Stimulated activated CD4-positive, alpha-beta T cell treated with anti-CD3 and anti-CD28 coated beads, TNF-alpha, amount 100 ng/mL, for 4 hours (primary cell): ENCODE data around the gene CDKL4.
"Not testable (repeated sequence)": the region's sequence is repeated elsewhere in the genome, so short reads cannot be mapped to it uniquely, and the experiment has no call there.

Experiments used
- DNase-seq, 3 experiments: peaks; one replicate each; pipeline ENCODE4 v3.0.0-alpha.2; 2020; ENCODE audit warnings: low read depth in 3 of 3

Gene CDKL4

DNA sequence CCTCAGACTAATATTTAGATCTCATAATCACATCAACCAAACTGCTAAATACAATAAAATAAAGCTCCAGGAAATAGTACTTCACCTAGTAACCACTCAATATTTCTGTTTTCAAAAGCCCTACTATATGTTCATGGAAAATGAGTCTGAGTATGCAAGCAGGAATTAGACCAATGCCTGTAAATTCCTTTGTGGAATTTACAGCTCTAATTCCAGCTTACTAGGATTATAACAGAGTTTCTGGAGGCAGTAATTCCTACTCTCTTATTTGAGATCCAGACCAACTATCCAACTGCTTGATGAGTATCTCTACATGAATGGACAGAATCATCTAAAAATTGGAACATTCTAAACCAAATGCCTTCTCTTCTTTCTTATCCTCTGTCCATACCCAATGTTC lies 11.6 kb downstream of the CDKL4 start:
- DNase-seq, result no peak

DNA sequence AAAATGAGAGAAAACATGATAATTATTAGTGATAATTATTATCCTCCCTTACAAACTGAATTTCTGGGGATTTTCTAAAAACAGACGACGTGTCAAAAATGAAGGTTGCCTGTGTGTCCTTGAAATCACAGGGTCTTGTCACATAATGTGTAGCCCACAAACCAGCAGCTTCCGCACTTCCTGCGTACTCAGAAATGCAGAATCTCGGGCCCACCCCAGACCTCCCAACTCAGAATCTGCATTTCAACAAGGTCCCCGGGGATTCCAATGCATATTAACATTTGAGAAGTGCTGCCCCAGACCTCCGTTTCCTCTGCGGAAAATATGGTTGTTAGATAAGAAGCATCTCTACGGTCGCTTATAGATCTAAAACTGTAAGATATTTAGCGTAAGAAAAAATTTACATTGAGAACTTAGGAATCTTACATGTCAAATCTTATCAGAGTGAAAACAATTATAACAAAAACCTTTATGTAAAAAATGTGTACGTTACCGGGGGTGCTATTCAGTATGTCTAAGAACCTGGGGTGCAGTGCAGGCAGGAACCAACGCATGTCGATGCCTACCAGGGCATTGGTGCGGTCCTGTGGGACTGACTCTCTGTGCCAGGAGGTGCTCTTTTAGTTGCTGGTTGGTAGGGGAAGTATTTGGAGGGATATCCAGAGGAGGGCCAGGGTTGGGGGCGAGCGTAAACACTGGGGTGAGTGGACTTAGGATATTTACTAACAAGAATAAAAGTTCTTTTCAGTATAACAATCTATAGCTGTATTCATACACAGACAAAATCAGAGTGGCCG lies 15.2 kb downstream of the CDKL4 start:
- DNase-seq, result no peak

DNA sequence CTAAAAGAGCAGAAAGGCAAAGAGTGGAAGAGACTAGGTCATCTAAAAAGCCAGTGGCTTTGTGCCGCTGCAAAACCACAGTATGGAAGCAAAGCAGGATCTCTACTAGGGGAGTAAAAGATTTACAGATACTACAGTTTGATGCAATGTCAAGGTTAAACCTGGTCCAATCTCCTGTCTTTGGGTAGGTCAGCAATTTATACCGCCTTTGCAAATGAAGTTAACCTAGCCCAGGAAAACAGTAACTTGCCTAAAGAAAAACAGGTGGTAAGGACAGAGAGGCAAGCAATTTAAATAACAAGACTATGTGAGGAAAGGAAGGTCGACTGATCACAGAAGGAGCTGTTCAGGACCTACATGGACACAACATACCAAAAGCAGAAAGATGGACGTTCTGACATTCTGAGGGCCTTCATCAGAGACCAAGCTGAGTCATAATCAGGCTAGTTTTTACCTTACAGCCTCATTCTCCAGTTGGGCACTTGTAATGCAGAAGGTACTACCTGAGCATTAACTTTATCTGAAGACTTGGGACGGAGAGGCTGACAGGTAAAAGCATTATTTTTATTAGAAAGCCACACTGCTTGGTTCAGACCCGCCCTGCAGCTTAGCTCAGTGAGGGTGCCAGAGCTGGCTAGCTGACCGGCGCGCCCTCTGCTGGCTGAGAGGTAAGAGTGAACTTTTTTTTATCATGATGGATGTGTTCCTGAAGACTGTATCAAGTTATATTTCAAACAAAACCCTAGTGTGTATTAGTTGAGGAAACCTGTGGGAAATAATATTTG lies 15.9 kb downstream of the CDKL4 start:
- DNase-seq, result peak; percentile 60 to 77 (median 71)

DNA sequence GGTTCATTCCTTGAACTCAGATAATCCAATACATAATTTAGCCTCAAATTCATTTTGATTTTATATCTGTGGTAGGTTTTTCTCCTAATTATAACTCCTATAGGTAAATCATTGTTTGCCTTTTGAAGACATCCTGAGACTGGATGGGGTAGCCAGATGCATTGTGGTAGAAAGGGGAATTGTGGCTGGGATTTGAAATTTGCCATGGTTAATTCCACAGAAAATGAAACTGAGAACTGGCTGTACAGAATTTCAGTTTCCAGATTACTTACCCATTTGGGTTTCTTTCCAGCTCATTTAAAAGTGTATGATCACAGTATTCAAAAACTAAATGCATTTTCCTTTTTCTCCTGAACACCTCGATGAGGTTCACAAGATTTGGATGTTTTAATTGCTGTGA lies 18.2 kb downstream of the CDKL4 start:
- no peak for DNase-seq

DNA sequence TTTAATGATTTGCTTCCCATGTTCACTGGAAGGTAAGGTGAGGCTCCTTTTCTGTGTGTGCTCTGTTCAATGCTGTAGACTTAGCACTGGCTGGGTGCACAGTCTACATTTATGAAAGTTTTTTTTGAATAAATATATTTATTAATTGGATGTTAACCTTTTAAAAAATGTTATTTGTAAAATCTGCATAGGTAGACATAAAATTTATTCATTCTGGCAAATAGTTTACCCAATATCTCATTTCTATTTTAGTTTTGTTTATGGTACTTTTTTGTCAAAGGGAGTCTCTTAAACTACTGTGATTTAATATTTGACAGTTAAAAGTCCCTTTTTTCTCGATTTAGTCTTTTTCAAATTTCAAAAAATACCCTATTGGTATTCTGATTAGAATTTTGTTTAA lies 19.9 kb downstream of the CDKL4 start:
- DNase-seq, result no peak

DNA sequence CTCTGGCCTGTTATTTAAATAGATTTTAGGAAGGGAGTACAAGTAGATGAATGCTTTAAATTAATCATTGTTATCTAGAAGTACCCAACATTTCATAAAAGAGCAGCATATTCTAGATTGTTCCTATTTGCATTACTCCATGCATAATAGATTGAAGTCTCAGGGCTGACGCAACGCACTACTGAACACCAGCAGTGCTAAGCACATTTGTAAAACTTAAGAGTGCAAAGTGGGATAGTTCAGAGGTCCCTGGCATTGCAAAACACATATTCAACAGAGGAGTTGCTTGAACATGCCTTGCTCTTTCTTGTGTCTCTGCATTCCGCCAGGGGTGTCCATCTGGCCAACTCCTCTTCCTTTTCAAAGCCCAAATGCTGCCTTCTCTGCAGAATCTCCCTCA lies 22.3 kb downstream of the CDKL4 start:
- DNase-seq, result no peak

DNA sequence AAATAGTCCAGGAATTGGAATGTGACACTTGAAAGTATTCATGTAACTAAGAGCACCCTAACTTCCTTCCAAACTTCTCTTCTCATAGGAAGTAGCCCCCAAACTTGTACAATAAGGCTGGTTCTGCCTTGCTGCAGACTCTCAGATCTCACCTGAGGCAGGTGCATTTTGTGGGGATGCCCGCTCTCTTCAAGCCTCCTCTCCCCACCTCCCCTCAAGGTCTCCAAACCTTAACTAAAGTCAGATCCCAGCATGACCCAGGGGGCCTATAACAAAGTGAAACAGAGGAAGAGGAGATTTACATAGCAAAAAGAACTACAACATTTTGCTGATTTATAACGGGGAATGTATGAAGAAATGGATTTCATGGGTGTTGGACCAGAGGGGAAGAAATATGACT lies 23.6 kb downstream of the CDKL4 start:
- no peak for DNase-seq

DNA sequence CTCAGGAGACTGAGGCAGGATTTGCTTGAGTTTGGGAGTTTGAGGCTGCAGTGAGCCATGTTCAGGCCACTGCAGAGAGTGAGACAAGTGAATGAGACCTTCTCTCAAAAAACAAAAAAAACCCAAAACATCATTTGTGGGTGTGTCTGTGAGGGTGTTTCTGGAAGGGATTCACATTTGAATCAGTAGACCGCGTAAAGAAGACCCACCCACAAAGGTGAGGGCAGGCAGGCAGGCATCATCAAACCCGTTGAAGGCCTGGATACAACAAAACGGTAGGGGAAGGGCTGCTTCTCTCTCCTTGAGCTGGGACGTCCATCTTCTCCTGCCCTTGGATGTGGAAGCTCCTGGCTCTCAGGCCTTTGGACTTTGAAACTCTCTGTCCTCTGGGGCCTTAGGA lies 25.4 kb downstream of the CDKL4 start:
- no peak for DNase-seq

DNA sequence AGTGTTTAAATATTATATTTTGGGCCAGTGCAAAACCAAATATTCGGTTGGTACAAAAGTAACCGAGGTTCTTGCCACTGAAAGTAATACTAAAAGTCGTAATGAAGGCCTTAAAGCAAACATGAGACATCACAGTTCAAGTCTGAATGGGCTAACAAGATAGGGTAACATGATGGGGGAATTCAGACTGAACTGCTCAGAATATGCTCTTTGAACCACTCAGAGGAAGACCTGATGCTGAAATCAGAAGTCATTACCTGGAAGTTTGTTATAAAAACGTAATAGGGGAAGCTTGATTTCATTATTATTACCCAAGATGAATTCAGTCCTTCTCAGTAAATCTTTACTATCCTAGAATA lies 26.6 kb downstream of the CDKL4 start:
- DNase-seq, result no peak

DNA sequence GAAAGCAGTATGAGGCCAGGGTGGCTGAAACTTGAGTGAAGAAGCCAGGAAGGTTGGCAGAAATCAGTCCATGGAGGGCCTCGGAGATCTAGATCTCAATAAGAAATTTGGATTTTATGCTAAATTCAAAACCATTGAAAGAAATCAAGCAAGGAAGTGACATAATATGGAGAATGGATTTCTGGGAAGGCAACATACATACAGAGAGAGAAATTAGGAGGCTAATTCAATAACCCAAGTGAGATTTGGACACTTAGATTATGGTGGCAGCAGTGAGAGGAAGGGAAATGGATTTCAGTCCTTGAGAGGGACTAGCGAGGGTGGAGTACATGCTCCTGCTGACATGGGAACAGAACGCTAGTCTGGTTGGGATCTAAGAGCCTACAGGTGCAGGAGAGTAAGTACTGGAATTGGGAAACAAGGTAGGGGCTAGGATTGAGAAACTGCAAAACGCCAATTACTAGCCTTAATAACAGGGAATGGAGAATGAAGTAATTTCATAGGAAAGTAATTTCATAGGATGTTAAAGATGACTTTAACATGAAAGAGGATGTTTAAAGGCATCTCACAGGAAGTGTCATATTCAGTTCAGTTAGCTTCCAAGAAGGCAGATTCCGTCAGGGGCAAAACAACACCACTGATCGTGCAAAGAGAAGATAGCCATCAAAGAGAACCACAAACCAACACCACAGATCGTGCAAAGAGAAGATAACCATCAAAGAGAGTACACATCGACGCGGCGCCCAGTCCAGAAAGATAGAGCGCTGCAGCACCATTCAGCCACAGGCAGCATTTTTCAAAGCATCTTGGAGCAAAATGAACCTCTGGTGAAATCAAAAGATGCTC lies 27.2 kb downstream of the CDKL4 start:
- peak in 2 of 3 experiments; percentile 9 to 46 for DNase-seq

DNA sequence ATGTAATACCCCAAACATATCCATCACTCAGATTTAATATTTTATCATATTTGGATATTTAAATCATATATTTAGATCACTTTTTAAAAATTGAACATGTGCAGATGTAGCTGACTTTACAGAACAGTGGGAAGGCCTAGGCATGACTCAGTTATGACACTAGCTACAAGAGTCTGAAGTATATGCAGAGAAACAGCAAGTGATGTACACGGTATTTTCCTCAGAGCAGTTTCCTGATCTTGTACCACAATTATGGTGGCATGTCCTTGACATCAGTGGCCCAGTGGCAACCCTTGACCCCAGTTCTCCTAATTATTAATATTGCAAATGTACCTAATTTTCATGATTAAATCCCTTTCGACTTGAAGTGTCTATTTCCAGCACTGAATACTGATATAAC lies 28.2 kb downstream of the CDKL4 start:
- DNase-seq, result no peak

DNA sequence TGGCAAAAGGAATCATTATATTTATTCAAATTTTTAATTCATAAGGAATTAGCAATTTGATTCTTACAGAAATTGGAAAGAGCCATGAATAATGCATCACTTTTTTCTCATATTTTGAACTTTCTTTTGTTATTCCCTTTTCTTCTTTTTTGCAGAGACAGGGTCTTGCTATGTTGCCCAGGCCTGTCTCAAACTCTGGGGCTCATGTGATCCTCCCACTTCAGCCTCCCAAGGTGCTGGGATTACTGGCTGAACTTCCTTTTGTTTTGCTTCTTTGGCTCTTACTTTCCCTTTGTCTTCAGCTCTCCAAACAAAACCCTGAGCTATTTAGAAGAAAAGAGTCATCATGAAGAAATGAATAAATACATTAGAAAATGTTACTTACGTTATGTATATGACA lies 30.8 kb downstream of the CDKL4 start:
- no peak for DNase-seq

DNA sequence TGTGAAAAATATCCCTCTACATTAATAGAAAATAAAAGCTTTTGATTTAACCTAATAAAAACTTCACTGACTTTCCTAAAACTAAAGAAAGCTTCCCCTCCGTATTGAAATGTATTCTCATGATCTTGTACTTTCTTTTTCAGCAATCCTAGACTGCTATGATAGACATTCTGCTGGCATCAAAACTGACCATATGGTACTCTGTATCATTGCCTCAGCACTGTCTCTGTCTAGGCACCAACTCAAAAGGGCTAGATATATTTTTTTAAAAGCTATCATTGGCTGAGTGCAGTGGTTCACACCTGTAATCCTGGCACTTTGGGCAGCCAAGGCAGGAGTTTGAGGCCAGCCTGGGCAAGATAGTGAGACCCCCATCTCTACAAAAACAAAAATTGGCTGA lies 32.9 kb downstream of the CDKL4 start:
- no peak for DNase-seq

DNA sequence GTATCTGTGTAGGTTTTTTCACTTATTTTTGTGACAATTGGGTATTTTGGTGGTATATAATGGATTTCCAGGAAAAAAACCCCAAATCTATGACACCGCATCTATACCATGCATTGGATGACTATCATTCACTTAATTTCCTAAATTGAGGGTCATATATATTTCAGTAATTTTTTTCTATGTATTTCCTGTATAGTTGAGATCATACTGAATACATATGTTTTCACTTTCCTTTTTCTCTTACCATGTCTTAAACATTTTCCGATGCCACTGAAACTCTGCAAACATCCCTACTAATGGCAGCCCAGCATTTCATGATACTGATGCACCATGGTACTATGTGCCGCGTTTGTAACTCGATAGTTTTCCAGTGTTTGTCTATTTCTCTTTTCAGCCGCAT lies 40.4 kb downstream of the CDKL4 start:
- no peak for DNase-seq

DNA sequence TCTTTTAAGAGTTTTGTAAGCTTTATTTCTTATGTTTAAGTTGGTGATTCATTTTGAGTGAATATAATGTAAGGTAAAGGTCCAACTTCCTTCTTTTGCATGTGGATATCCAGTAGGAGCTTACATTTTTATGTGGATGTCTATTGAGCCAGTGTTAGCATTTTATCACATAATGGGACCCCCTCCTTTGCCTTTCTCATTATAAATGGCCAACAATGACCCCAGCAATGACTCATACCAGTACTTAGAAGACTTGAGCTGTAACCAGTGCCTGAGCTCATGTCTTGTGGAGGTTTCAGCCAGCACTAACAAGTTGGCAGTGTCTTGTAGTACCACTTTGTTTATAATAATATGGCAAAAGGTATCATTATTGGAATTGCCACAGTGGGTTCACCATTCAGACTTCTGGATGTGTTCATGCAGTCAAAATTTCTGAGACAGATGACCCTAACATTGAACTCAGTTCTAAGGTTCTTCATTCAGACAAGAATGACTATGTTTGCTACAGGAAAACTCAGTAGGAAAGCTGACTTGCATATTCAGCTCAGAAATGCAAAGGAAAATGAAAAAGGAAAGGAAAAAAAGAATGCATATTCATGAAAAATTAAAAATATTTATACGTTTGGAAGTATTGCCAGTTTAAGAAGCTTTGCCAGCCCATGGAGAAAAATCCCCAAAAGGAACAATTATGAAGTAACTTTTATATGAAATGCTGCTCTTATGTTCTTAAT lies 41.0 kb downstream of the CDKL4 start:
- no peak for DNase-seq

DNA sequence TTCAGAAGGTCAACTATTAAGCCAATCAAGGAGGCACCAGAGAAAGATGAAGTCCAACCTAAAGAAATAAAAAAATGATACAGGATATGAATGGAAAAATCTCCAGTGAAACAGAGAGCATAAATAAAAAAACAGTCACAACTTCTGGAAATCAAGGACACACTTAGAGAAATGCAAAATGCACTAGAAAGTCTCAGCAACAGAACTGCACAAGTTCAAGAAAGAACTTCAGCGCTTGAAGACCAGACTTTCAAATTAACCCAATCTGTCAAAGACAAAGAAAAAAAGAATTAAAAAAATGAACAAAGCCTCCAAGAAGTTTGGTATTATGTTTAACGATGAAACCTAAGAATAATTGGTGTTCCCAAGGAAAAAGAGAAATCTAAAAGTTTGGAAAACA lies 46.8 kb downstream of the CDKL4 start:
- DNase-seq, result not testable (repeated sequence)

DNA sequence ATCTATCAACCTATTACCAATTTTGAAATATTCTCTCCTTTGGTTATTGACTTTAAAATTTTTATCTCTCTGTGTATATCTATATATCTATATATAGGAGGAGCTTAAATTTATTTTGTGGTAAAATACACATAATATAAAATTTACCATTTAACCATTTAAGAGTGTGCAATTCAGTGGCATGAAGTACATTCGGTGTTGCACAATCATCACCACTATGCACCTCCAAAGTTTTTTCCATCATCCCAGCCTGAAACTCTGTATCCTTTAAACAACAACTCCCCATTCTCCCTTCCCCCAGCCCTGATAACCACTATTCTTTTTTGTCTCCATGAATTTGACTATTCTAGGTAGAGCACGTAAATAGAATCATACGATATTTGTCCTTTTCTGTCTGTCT lies 49.1 kb downstream of the CDKL4 start:
- DNase-seq, result no peak

DNA sequence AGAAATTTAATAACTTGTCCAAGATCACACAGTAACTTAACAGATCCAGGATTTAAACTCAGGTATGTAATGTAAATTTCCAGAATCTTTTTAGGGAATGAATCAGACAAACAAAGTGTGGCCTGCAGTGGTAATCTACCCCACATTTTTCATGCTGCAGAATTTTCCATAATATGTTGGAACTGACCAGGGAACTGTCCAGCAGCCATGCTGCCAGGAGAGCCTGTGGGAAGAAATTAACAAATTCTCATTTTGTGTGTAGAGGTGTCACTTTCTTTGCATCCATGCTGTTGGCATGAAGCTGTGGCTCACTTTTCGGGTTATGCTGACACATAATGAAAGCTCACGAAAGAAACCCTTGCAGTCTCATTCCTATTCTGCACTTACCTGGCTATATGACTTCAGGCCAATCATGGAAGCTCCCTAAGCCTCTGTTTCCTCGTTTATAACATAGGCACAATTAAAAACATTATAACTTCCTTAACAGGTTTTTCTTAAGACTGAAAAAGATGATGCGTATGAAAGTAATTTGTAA lies 54.7 kb downstream of the CDKL4 start:
- DNase-seq, result no peak

DNA sequence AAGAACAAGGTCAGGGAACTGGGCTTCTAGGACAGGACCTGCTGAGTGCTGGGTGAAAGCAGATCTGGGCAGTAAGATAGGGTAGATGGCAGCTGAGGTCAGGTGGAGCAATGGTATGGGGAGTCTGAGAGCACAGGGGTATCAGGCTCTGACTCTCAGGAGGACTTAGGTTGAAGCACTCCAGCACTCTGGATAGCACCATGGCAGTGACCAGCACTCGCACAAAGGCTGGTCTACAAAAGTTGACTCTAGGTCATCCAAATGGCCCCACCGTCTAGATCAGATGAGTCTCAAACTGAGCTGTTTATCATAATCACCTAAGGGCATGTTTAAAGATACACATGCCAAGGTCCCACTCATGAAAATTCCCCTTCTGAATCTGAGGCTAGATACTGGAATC lies 60.1 kb downstream of the CDKL4 start:
- no peak for DNase-seq

DNA sequence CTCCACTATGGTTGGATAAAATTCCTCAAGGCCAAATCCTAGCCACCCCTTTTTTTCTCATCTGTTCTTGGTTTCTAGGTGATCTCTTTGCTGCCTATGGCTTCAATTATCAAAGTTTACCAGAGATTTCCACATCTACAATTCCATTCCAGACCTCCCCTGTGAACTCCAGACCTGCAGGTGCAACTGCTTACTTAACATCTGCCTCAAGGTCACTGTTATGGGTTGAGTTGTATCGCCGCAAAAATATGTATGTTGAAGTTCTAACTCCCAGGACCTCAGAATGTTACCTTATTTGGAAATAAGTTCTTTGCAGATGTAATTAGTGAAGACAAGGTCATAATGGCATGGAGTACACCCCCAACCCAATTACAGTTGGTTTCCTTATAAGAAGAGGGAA lies 62.5 kb downstream of the CDKL4 start:
- no peak for DNase-seq
